ENCODE results near the gene OR1I1.
"Not testable (repeated sequence)": the region's sequence is repeated elsewhere in the genome, so short reads cannot be mapped to it uniquely, and the experiment has no call there.

Gene OR1I1

GRCh38 chr19:15072930-15073647, 8.9 kb upstream of the OR1I1 start:
- H3K4me3 ChIP-seq (ENCODE audit: low read depth, low read length), result no peak overlapping the region
- no peak for TF ChIP-seq CTCF (IDR thresholded peaks at IDR 0.05; ENCODE audit: low read depth, low read length)
- in situ Hi-C loops (cut with HindIII; ENCODE audit: low sequenced_read_pairs), result no loop called here
- no peak for DNase-seq (ENCODE audit: low read depth, low spot score)

- no peak for DNase-seq (ENCODE audit: low read depth, low spot score)
Measured at GRCh38 chr19:15074371-15074770, 7.6 kb upstream of the OR1I1 start.

DNA sequence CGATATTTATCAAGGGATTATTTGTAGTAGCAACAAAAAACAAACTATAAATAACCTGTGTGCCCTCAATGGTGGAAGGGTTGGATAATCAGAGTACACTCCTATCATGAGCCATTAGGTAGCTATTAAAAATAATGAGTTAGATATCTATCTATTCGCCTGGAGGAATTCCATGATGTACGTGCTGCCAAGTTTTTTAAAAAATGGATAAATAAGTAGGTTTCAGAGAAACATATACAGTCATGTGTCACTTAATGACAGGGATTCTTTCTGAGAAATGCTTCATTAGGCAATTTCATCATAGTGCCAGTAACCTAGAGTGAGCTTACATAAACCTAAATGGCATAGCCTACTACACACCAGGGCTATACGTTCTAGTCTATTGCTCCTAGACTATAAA, 6.2 kb upstream of the OR1I1 start:
- no peak for TF ChIP-seq CTCF (IDR thresholded peaks at IDR 0.05; ENCODE audit: low read depth, low read length)
- in situ Hi-C loops (cut with HindIII; ENCODE audit: low sequenced_read_pairs), result no loop called here
- H3K4me3 ChIP-seq (ENCODE audit: low read depth, low read length), result no peak overlapping the region
- DNase-seq (ENCODE audit: low read depth, low spot score), result no peak

More at GRCh38 chr19:15074371-15074770, 7.6 kb upstream of the OR1I1 start:
- in situ Hi-C loops (cut with HindIII; ENCODE audit: low sequenced_read_pairs), result no loop called here
- TF ChIP-seq CTCF (IDR thresholded peaks at IDR 0.05; ENCODE audit: low read depth, low read length), result no peak
- H3K4me3 ChIP-seq (ENCODE audit: low read depth, low read length), result no peak overlapping the region

- DNase-seq (ENCODE audit: low read depth, low spot score); H3K4me3 ChIP-seq (ENCODE audit: low read depth, low read length); in situ Hi-C loops (cut with HindIII; ENCODE audit: low sequenced_read_pairs): not testable (repeated sequence)
Measured at GRCh38 chr19:15080002-15080401, 2.0 kb upstream of the OR1I1 start.

GRCh38 chr19:15087182-15087581, 5.2 kb downstream of the OR1I1 start:
- no peak for TF ChIP-seq CTCF (IDR thresholded peaks at IDR 0.05; ENCODE audit: low read depth, low read length)
- no peak overlapping the region for H3K4me3 ChIP-seq (ENCODE audit: low read depth, low read length)
- DNase-seq (ENCODE audit: low read depth, low spot score), result no peak
- in situ Hi-C loops (cut with HindIII; ENCODE audit: low sequenced_read_pairs), result no loop called here

- peak; percentile 70 for DNase-seq (ENCODE audit: low read depth, low spot score)
- peak; percentile 56 for TF ChIP-seq CTCF (IDR thresholded peaks at IDR 0.05; ENCODE audit: low read depth, low read length)
- in situ Hi-C loops (cut with HindIII; ENCODE audit: low sequenced_read_pairs), result no loop called here
- H3K4me3 ChIP-seq (ENCODE audit: low read depth, low read length), result no peak overlapping the region
Measured at GRCh38 chr19:15091918-15092753, 10.1 kb downstream of the OR1I1 start.

DNA sequence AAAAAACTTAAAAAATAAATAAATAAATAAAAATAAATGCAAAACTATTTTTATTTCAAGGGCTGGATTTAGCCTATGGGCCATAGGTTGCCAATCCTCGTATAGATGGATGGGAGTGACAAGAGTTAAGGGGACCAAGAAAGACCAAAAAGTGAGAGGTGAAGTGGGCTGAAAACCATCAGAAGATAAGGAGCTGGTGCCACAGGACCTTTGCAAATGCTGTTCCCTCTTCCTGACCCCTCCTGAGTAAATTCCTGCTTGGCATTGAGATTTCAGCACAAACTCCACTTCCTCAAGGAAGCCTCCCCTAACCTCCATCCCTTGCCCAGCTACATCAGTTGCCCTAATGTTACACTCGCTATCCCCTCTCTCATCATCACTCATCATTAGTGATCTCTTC, 11.0 kb downstream of the OR1I1 start:
- TF ChIP-seq CTCF (IDR thresholded peaks at IDR 0.05; ENCODE audit: low read depth, low read length), result no peak
- in situ Hi-C loops (cut with HindIII; ENCODE audit: low sequenced_read_pairs), result no loop called here
- no peak for DNase-seq (ENCODE audit: low read depth, low spot score)

More for the DNA sequence above, 11.0 kb downstream of the OR1I1 start:
- H3K4me3 ChIP-seq (ENCODE audit: low read depth, low read length), result no peak overlapping the region
